IPS-NIHi7 (cell line): Measurements from ENCODE around the gene GSS.

Experiments used
- DNase-seq: peaks from one replicate; pipeline ENCODE4 v3.0.0; 2012; ENCODE audit warnings: mixed read lengths; ENCODE audit errors: extremely low spot score

GSS gene

GRCh38 chr20:34978092-34978744, 22.6 kb upstream of the GSS start:
- no peak for DNase-seq

GRCh38 chr20:34977365-34978091, 21.9 kb upstream of the GSS start:
- DNase-seq: no peak

- DNase-seq: no peak
These were observed 20.7 kb upstream of the GSS start for GRCh38 chr20:34976286-34976685.

DNA sequence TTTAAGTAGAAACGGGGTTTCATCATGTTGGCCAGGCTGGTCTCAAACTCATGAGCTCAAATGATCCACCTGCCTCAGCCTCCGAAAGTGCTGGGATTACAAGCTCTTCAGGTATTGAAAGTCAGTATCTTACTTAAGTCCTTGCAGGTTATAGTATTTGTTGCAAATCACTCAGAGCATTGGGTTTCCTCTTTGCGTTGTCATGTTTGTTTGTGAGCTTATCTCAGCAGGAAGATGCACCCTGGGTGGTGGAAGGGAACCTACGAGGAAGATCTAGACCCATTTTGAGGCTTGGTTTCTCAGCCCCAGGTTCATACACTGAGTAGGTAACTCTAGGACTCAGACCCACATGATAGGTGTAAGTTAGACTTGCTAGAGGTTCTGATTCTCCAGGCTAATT, 18.6 kb upstream of the GSS start:
- no peak for DNase-seq

- DNase-seq: no peak
These were observed 16.1 kb upstream of the GSS start for GRCh38 chr20:34971561-34972235.

DNA sequence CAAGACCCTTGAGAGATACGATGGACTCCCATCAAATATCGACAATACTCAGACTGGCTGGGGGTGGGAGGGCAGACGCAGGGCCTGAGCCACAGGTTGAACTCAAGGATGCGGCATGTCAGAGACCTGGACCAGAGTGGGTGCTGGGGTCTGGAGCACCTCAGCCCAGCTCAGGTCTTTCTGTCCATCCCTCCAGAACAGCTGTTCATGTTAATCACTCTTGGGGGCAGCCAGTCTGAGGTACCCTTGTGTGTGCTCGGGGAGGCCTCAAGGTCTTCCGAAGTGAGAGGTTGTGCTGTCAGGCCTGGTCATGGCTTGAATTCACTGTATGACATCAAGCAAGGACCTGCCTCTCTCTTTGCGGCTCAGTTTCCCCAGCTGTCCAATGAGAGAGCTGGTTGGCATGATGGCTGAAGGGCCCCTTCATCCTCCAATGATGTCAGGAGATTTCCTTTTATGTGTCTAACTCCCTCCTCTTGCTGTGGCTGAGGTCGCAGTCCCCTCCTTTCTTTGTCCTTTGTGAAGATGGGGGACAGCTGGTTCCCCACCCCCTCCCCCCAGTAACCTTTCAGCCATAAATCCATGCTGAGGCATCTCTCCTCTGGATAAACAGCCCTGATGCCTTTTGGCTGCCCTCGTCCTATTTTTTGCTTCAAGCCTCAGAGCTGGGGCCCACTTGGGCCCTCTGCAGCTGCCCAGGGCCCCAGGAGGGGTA, 15.4 kb upstream of the GSS start:
- DNase-seq: no peak

- no peak for DNase-seq
These were observed 14.7 kb upstream of the GSS start for GRCh38 chr20:34970193-34970840.

GRCh38 chr20:34968042-34968775, 12.6 kb upstream of the GSS start:
- no peak for DNase-seq

GRCh38 chr20:34967421-34967820, 11.8 kb upstream of the GSS start:
- DNase-seq: no peak

- DNase-seq: no peak
These were observed 9.4 kb upstream of the GSS start for GRCh38 chr20:34965051-34965450.

DNA sequence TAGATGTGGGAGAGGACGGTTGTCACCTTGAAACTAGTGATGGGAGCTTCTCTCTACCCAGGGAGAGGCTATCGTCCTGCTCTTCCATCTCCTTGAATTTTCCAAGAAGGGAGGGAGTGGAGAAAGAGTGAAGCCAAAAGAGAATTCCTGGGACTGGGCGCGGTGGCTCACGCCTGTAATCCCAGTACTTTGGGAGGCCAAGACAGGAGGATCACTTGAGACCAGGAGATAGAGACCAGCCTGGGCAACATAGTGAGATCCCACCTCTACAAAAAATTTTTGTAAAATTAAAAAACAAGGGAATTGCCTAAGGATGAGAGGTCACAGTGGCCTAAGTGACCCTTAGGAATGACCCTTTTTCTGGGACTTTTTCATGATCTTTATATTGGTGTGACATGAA, 8.9 kb upstream of the GSS start:
- DNase-seq: no peak

GRCh38 chr20:34956751-34957472, 1.3 kb upstream of the GSS start:
- no peak for DNase-seq

DNA sequence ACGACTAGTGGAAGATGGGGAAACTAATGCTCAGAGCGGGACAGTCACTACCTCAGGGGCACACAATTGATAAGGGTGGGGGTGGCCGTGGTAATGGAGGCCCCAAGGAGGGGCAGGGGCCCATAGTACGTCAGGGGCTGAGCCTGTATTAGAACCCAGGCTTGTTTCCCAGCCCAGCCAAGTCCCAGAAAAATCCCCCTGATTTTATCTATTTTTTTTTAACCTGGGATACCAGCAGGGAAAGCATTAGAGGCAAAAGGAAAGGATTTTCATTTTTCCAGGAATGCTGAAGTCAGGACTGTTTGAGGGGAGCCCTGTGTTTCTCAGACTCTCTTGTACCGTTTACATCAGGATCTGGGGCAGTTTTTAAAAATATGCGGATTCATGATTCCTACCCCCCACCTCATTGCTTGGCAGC, 444 bp upstream of the GSS start:
- DNase-seq: no peak

DNA sequence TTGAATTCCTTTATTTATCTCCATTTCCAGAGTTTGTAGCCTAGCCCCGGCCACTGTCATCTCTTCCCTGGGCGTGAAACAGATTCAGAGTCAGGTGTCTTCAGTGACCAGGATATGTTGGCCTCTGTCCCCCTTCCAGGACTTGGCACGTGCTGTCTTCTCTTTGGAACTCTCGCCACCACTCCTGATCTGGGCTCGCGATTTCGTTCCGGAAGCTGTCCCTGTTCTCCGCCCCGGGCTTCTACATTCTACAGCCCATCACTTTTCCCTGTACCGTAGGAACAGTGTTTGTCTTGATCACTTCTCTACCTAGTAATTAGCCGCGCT, 739 bp downstream of the GSS start:
- DNase-seq: no peak

- no peak for DNase-seq
These were observed 1.6 kb downstream of the GSS start for GRCh38 chr20:34953960-34954359.

DNA sequence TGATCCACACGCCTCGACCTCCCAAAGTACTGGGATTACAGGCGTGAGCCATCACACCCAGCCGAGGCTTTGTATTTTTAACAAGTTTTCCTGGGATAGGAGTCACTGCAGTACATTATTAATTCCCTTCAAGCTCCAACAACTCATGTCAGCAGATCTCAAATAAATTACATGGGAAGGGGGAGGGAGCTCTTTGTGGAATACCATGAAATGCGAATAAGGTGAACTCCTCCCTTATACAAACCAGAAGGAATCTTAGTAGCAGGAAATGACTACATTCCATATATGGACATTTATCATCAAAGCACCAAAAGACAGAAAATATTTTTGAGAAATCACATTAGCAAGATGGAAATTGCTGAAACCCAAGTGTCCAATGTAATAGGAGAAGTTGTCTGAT, 2.9 kb downstream of the GSS start:
- no peak for DNase-seq

DNA sequence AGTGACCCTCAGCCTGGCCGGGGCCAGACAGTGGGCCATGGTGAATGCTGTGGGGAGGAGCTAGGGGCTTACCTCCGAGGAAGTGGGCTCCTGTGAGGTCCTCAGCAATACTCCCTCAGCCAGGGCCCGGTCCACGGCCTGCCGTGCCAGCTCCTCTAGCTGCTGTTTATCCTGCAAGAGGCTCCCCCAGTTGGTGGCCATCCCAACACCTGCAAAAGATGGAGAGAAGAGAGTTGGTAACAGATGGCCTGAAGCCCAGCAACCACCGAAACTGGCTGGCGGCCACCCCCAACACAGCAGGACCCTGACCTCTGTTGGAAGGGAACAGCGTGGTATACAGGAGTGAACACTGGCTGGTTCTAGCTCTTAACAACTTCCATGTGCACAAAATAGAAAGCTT, 4.0 kb downstream of the GSS start:
- DNase-seq: no peak

DNA sequence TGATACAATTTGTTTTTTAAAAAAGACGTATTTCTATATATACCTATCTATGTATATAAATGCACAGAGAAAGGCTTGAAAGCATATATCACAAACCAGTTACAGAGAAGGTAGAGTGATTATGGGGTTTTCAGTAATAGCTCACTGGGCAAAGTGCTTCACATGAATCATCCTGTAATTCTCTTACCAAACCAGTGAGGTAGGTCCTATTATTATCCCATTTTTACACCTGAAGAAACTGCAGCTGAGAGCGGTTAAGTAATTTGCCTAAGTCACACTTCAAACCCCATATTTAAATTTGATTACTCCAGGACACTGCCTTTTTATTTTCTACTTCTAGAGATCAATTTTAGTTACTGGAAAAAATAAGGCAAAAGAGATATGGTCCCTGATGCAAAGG, 4.4 kb downstream of the GSS start:
- DNase-seq: no peak

DNA sequence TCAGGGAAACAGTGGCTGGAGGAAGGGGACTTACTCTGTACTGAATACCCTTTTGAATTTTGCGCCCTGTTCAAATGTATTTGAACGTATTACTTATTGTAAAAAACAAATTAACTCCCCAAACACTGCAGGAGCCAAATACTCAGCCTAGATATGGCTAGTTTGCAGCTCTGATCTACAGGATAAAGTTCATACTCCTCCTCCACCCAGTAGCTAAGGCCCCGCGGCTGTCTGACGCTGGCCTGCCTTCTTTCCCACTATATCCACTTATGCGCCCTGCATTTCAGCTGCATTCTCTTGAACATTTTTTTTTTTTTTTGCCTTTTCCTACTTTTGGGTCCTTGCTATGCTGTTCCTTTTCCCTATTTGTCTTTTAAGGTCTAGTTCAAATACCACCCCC, 6.5 kb downstream of the GSS start:
- no peak for DNase-seq

DNA sequence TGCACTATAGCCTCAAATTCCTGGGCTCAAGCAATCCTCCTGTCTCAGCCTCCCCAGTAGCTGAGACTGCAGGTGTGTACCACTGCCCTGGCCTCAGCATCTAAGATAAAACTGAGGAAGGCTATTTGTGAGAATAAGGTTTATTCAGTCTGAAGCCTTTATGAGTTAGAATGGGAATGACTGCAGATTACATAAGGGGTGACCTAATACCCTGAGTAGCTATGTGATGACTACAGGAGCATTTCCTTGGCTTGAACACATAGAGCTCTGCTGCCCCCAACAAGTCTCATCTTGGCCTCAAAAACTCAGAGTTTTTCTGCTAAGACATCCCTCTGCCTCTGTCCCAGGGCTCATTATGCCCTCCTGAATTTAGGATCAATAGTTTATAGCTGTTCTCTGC, 7.6 kb downstream of the GSS start:
- no peak for DNase-seq

- no peak for DNase-seq
These were observed 8.3 kb downstream of the GSS start for GRCh38 chr20:34947336-34947735.
